K562 (cell line): ENCODE data around the gene RBM3. TPM values are rescaled to one million over a fixed set of nuclear protein-coding genes. Genes with fewer than 3 reads are reported as not detected.

Experiments
- BMI1 ChIP-seq: fragments of 150-350 bp; IDR thresholded peaks from 2 replicates; pipeline ENCODE4 v1.6.1; 2014; ENCODE audit warnings: low read length
- CBX3 ChIP-seq, 2 experiments: IDR thresholded peaks; 1 replicate in 1 of 2; 2 replicates in 1 of 2; pipeline ENCODE4 v1.6.1; 2012; ENCODE audit warnings: inconsistent platforms in 2 of 2, low read length in 2 of 2, borderline replicate concordance in 1 of 2, control low read depth in 1 of 2
- DLX4 ChIP-seq: fragments of 250-450 bp; sonication (Bioruptor Pico); IDR thresholded peaks from 2 replicates; pipeline ENCODE4 v1.6.1; 2021; ENCODE audit warnings: mild to moderate bottlenecking
- DNMT1 ChIP-seq: fragments of 450-650 bp; IDR thresholded peaks from 2 replicates; pipeline ENCODE4 v1.6.1; 2016; ENCODE audit warnings: antibody characterized with exemption, mild to moderate bottlenecking
- FOXM1 ChIP-seq, 2 experiments: fragments of 450-650 bp in 1 of 2; sonication (generic) in 1 of 2; formaldehyde crosslinking in 1 of 2; IDR thresholded peaks; 2 replicates each; pipeline versions ENCODE4 v1.6.1 to v1.9.0; 2017 to 2022; ENCODE audit warnings: low read depth in 2 of 2, mild to moderate bottlenecking in 2 of 2, missing genetic modification reagents in 1 of 2, moderate library complexity in 1 of 2
- GABPB2 ChIP-seq: fragments of 250-450 bp; sonication (Bioruptor Pico); conservative IDR thresholded peaks from 2 replicates; pipeline ENCODE4 v1.5.1; 2021; ENCODE audit warnings: mild to moderate bottlenecking
- HES1 ChIP-seq: fragments of 450-650 bp; IDR thresholded peaks from 2 replicates; pipeline ENCODE4 v1.6.1; 2016; ENCODE audit warnings: low read depth, mild to moderate bottlenecking, moderate library complexity
- ILK ChIP-seq: fragments of 450-650 bp; IDR thresholded peaks from 2 replicates; pipeline ENCODE4 v1.6.1; 2016; ENCODE audit warnings: missing genetic modification characterization, low read depth, mild to moderate bottlenecking, missing compliant biosample characterization, moderate library complexity, borderline replicate concordance
- MLLT1 ChIP-seq, 2 experiments: fragments of 450-650 bp; IDR thresholded peaks; 2 replicates each; pipeline ENCODE4 v1.6.1; 2016
- MTF1 ChIP-seq: fragments of 250-450 bp; sonication (Bioruptor Pico); IDR thresholded peaks from 2 replicates; pipeline ENCODE4 v1.9.0; 2021; ENCODE audit warnings: moderate library complexity, mild to moderate bottlenecking, inconsistent platforms, borderline replicate concordance
- PHB ChIP-seq: fragments of 250-450 bp; sonication (Bioruptor Pico); IDR thresholded peaks from 2 replicates; pipeline ENCODE4 v1.5.0; 2021
- SRSF3 ChIP-seq: fragments of 200-400 bp; formaldehyde crosslinking; IDR thresholded peaks from 2 replicates; pipeline ENCODE4 v1.6.1; 2016; ENCODE audit warnings: mild to moderate bottlenecking, low read length, moderate library complexity; ENCODE audit not compliant: insufficient read depth
- TAF7 ChIP-seq: fragments of 450-650 bp; IDR thresholded peaks from 2 replicates; pipeline ENCODE4 v1.6.1; 2016; ENCODE audit warnings: missing genetic modification characterization, missing compliant biosample characterization
- THAP12 ChIP-seq: fragments of 250-450 bp; sonication (Bioruptor Pico); IDR thresholded peaks from 2 replicates; pipeline ENCODE4 v1.9.0; 2021; ENCODE audit warnings: mild to moderate bottlenecking, inconsistent platforms
- THAP7 ChIP-seq: fragments of 250-450 bp; sonication (Bioruptor Pico); IDR thresholded peaks from 2 replicates; pipeline ENCODE4 v1.5.0; 2021
- ZBTB1 ChIP-seq: sonication (generic); formaldehyde crosslinking; IDR thresholded peaks from 2 replicates; pipeline ENCODE4 v1.8.1; 2023; ENCODE audit warnings: missing genetic modification reagents, low read depth, mild to moderate bottlenecking, borderline replicate concordance
- ZBTB26 ChIP-seq: fragments of 450-650 bp; formaldehyde crosslinking; IDR thresholded peaks from 2 replicates; pipeline ENCODE4 v1.4.0; 2022; ENCODE audit warnings: missing genetic modification characterization
- ZNF639 ChIP-seq, 2 experiments: fragments of 200-800 bp in 1 of 2; sonication (Bioruptor generic) in 1 of 2; sonication (generic) in 1 of 2; formaldehyde crosslinking in 1 of 2; IDR thresholded peaks in 1 of 2; conservative IDR thresholded peaks in 1 of 2; 2 replicates each; pipeline versions ENCODE4 v1.5.0 to v1.6.1; 2016 to 2020; ENCODE audit warnings: missing compliant biosample characterization in 1 of 2, missing genetic modification characterization in 1 of 2, missing genetic modification reagents in 1 of 2
- polyA plus RNA-seq, 8 experiments: library from polyadenylated mRNA; depleted of rRNA in 4 of 8; stranded (reverse) in 5 of 8; unstranded in 3 of 8; fragments of >200 nt; fragmentation: Nextera tagmentation in 2 of 8; fragmentation: Illumina TruSeq in 1 of 8; extraction: Ambion mirVana in 2 of 8; extraction: Trizol in 1 of 8; gene quantifications; 2 replicates each; pipeline versions ENCODE4 v1.2.1 to v1.2.3, GENCODE V29; 2011 to 2014; ENCODE audit warnings: inconsistent platforms in 1 of 8, missing spikeins in 1 of 8
- total RNA-seq, 7 experiments: library from RNA; depleted of rRNA in 6 of 7; stranded (reverse); fragments of >200 nt in 6 of 7; fragmentation: Illumina TruSeq in 2 of 7; extraction: Trizol in 2 of 7; gene quantifications; 2 replicates each; pipeline versions ENCODE4 v1.2.1 to v1.2.3, GENCODE V29; 2011 to 2021; ENCODE audit warnings: low replicate concordance in 1 of 7

RBM3 gene
- total and polyA plus RNA-seq, 9 of the 15 experiments (the other 6 are each of a cell fraction or from before 2014, with no cell fraction given), result 70.3 to 272 (median 209) TPM

- TF ChIP-seq GABPB2 (no peak), ZBTB26 (CRISPR knock-in tag) (no peak), CBX3 (IDR thresholded peaks at IDR 0.05; ENCODE audit: borderline replicate concordance in 1 of 2, low read length in 2 of 2) (no peak), HES1 (no peak), ILK (tag) (no peak), SRSF3 (no peak), ZBTB1 (no peak), MTF1 (no peak), ZNF639 (CRISPR knock-in tag; conservative IDR thresholded peaks at IDR 0.05 in 1 of 2, IDR thresholded peaks at IDR 0.05 in 1 of 2) (no peak), PHB (CRISPR knock-in tag) (no peak), BMI1 (no peak), THAP7 (no peak), TAF7 (tag) (no peak), DNMT1 (no peak), DLX4 (CRISPR knock-in tag) (no peak), MLLT1 (IDR thresholded peaks at IDR 0.05) (no peak), FOXM1 (IDR thresholded peaks at IDR 0.05; ENCODE audit: low read depth) (no peak), FOXM1 (CRISPR knock-in tag; IDR thresholded peaks at IDR 0.05; ENCODE audit: low read depth) (no peak; the same call in 1 of the 2 replicates), THAP12 (CRISPR knock-in tag) (no peak)
These were observed 34.8 kb upstream of the RBM3 start, which contains the start of gene TBC1D25 (continued) for GRCh38 chrX:48539345-48540027.
